HL-60/S4 treated with phorbol 12-myristate 13-acetate at 8.2 ng/mL for 4 days and 3 days (cell line): ENCODE data around the gene SMYD1.
"Not testable (repeated sequence)": the region's sequence is repeated elsewhere in the genome, so short reads cannot be mapped to it uniquely, and the experiment has no call there.

Experiments used
- in situ Hi-C: fragments of 300-500 bp; cut with MboI; formaldehyde crosslinking; loops from 2 replicates; pipeline ENCODE4 v1.15.0; 2022; ENCODE audit warnings: low sequenced_read_pairs

SMYD1 gene

DNA sequence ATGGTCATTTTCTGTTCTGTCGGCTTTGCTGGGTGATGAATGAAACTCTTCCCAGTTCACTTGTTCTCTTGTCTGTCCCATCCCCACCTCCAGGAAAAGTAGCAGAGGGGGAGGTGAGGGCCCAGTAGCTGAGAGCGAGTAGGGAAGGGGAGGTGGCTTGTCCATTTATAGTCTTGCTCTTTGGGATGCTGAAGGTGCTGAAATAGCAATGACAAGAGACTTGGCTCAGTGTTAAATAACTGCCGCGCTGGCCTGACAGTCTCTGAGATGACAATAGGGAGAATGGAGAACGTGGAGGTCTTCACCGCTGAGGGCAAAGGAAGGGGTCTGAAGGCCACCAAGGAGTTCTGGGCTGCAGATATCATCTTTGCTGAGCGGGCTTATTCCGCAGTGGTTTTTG is at the start of gene SMYD1:
TSS of gene SMYD1 (plus strand) at position 228 of the 400 bp plus-strand sequence. CDS start at position 268, 40 bp downstream.
- in situ Hi-C loops: loop anchor here (10.0 kb wide), 1 partner anchor 97 kb away; no protein-coding TSS in a partner anchor

DNA sequence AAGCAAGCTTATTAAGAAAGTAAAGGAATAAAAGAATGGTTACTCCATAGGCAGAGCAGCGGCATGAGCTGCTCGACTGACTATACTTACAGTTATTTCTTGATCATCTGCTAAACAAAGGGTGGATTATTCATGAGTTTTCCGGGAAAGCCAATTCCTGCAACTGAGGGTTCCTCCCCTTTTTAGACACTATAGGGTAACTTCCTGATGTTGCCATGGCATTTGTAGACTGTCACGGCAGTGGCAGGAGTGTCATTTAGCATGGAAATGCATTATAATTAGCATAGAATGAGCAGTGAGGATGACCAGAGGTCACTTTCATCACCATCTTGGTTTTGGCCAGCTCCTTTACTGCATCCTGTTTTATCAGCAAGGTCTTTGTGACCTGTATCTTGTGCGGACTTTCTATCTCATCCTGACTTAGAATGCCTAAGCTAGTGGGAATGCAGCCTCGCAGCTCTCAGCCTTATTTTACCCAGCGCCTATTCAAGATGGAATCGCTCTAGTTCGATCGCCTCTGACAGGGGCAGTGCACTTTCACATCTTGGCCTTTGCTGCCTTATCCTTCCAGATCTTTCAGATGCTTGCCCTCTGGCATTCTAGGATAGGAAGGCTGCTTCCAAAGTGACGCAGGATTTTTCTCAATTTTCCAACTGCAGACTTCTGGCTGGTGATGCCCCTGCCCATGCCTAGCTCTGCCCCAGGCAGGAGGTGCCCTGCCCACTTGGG is 49.4 kb upstream of the SMYD1 start:
- in situ Hi-C loops: not testable (repeated sequence)

DNA sequence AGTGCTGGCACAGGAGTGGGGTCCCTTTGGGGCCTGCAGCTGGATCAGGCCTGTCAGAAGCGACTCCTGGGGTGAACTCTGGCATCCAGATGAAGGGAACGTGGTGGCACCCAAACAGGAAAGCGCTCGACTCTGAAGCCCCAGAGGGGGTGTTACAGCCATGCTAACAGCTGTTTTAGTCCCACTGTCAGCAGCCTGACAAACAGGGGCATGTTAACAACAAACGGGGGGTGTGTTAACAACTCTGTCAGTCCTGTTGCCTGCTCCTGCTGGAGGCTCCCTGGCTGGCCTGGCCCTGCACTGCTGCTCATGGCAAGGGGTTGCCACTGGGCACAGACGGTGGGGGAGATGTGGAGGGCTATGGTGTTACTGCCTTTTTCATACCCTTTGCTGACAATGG is 48.7 kb upstream of the SMYD1 start:
- in situ Hi-C loops: no loop called here

DNA sequence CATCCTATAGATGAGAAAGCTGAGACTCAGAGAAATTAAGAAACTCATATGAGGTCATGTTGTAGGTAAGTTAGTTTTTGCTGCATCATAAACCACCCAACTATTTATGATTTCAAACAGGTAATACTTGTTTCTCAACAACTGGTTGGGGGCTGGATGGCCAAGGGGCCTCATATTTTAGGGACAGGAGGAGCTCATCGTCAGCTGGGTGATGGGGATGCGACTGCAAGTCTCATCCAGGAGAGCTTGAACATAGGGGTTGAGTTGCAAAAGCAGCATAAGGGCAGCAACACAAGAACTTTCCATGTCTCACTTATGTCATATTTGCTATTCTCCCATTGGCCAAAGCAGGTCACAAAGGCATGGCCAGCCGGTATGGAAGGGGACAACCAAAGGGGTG is 47.6 kb upstream of the SMYD1 start:
- in situ Hi-C loops: no loop called here

DNA sequence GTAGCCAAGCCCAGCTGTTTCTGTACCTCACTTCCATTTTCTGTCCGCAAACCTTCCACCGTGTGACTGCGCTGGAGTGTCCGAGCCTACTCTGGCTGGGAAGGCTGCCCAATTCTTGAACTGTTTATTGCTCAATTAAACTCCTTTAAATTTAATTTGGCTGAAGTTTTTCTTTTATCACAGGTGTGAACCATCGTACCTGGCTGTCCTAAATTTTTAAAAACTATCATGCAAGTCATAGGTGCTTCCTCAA is 45.0 kb upstream of the SMYD1 start:
- in situ Hi-C loops: no loop called here

DNA sequence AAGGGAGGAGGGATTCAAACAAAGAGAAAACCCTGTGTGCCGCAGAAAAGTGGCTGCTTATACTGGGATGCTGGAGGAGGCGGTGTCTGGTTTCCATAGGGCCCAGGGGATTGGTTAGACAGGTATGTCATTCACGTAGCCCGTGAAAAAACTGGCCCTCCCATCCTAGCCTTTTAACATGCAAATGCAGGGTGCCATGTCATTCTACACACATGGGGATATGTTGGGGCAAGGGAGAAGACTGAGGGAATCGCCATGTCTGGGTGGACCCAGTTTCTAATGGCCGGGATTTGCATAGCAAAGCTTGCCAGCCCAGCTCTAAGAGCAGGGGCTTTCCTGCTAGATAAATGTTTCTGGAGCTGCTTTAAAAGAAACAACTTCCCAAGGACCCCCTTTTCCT is 43.1 kb upstream of the SMYD1 start:
- in situ Hi-C loops: no loop called here

DNA sequence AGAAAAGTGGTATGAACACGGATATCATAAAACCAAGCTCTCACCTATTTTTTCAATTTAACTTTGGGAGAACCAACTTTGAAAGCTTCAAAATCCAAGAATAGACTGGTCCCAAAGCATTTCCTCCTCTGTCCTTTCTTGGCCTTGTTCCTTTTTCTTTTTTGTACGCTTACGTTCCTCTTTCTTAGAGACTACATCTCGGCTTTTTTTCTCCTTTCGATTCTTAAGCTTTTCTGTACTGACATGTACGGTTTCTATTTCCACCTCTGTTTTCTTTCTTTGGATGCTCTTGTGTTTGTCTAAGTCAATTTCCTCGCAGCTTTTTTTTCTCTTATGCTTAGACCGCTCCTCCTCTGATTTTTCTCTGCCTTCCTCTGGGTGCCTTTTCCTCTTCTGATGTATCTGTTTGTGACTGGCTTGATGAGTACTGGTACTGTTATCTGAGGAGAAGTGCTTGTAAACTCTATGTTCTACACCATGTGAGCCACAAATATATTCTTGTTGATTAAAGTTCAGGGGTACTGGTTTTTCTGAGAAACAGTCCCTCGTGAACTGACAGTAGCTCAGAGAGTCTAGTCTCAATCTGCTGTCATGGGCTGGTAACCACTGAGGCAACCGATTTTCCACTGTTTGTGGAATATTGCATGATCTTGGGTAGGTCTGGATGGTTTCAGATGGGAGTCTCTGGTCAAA is 39.8 kb upstream of the SMYD1 start:
- in situ Hi-C loops: no loop called here

DNA sequence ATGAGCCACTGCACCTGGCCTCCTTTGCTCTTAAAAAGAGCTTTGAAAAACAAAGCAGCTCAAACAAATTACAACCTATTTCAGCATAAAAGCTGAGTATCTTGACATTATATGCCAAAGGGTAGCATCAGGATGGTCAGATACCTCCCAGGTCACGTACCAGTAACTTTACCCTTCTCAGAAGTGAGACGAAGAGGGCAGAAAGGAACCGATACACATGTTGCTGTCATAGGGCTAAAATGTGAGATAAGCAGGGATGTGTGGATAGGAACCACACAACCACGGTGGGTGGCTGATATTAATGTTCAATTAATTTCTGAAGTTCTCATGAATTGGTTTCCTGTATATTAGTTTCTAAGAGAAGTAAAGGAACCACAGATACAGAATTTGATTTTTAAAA is 38.7 kb upstream of the SMYD1 start:
- in situ Hi-C loops: no loop called here

DNA sequence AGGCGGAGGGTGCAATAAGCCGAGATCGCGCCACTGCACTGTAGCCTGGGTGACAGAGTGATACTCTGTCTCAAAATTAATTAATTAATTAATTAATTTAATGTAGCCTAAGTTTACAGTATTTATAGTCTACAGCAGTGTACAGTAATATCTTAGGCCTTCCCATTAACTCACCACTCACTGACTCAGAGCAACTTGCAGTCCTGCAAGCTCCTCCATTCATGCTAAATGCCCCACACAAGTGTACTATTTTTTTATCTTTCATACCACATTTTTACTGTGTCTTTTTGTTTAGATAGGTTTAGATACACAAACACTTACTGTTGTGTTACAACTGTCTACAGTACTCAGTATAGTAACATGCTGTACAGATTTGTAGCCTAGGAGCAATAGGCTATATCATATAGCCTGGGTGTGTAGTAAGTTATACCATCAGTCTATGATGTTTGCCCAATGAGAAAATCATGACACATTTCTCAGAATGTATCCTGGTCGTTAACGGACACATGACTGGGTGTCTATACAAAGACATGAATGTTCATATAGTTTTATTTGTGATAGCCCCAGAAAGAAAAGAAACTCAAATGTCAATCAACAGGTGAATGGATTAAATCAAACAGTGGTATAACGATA is 35.4 kb upstream of the SMYD1 start:
- in situ Hi-C loops: no loop called here

DNA sequence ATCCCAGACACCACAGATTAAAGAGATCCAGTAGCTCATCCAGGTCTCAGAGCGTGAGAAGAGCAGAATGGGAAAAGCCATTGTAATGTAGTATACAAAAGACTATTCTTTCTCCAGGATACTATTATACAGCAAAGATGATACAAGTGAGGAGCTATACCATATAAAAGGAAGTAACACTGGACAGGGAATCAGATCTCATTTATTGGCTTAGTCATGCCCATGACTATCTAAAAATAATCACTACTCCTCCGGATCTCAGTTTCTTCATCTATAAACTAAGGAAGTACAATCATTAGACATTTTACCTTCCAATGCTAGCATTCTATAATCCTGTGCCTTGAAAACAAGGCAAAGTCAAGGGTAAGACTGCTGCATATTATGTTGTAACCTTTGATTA is 31.4 kb upstream of the SMYD1 start:
- in situ Hi-C loops: no loop called here

DNA sequence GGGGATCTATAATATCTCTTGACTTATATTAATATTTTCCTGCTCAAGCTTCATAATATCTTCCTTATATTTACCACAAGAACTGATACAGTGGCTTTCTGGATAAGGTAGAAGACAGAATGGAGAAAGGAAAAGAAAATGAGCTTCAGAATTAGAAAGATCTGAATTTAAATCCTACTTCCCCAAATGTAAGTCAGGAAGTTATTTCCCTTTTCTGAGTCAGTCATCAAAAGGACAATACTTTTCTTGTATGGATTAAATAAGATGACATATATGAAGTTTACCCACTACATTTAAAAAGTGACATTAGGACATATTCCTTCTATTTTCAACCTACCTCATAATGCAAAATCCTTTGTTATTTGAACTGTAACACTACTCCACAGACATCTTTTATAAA is 31.0 kb upstream of the SMYD1 start:
- in situ Hi-C loops: no loop called here

DNA sequence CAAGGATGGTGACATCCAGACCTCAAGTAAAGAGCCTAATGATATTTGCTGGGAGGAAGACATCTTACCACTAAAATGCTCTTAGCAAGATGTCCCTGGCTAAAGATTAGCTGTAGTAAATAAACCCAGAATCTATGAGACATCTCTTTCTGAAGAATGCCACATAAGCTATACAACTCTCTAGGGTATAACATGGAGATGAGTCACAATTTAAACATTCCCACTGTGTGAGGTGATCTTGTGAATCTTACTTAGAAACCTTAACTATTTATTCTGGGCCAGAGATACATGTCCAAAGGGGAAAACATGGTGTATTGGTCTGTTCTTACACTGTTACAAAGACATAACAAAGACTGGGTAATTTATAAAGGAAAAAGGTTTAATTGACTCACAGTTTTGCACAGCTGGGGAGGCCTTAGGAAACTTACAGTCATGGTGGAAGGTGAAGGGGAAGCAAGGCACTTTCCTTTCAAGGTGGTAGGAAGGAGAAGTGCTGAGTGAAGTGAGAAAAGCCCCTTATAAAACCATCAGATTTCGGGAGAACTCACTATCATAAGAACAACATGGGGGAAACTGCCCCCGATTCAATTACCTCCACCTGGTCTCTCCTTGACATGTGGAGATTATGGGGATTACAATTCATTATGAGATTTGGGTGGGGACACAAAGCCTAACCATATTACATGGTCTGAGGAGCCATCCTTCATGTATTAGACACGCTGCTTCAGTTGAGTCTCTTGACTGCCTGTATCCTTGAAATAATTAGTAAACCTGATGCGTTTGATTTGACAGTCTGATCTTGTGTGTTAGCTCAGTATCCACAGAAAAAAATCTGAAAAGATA is 29.1 kb upstream of the SMYD1 start:
- in situ Hi-C loops: no loop called here

DNA sequence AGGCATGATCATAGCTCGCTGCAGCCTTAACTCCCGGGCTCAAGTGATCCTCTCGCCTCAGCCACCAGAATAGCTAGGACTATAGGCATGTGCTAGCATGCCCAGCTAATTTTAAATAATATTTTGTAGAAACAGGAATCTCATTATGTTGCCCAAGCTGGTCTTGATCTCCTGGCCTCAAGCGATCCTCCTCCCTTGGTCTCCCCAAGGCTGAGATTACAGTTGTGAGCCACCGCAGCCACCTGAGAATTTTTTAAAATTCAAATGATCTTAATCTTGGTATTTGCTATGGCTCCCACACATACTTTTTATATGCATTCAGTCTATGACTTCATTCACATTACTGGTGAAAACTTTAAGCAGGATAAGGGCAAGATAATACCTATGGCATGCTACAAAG is 25.1 kb upstream of the SMYD1 start:
- in situ Hi-C loops: no loop called here

DNA sequence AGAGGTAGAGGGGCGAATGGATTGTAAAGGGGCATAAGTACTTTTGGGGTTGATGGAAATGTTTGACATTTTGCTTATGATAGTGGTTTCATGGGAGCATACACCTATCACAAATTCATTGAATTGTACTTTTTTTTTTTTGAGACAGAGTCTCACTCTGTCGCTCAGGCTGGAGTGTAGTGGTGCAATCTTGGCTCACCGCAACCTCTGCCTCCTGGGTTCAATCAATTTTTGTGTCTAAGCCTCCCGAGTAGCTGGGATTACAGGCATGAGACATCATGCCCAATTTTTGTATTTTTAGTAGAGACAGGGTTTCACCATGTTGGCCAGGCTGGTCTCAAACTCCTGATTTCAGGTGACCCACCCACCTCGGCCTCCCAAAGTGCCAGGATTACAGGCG is 22.1 kb upstream of the SMYD1 start:
- in situ Hi-C loops: not testable (repeated sequence)

DNA sequence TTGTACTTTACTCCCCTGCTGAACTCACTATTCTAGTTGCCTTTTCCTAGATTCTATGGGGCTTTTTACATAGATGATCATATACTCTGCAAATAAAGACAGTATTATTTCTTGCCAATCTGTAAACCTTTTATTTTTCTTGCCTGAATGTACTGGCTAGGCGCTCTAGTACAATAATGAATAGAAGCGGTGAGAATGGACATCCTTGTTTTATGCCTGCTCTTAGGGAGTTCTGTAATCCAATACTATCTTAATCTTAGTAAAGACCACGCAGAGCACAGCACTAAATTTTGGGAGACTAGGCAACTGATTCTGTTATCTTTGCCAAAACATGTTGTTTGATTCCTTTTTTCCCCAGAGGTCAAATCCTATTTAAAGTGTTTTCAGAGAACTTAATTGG is 19.1 kb upstream of the SMYD1 start:
- in situ Hi-C loops: no loop called here

DNA sequence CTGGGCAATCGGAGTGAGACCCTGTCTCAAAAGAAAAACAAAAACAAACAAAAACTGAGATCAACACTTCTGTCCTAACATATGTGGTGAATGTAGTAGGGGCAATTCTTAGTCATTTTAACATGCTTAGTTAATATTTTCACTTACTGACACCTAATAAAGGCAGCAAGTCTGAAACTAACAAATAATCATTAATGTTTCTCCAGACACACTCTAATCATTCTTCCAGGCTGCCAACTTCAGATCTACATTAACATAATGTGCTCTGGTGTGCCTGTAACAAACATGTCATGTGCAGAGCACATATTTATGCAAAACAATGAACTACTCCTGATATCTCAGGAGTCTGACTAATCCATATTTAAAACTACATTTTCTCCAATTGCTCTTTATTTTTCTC is 18.0 kb upstream of the SMYD1 start:
- in situ Hi-C loops: no loop called here

DNA sequence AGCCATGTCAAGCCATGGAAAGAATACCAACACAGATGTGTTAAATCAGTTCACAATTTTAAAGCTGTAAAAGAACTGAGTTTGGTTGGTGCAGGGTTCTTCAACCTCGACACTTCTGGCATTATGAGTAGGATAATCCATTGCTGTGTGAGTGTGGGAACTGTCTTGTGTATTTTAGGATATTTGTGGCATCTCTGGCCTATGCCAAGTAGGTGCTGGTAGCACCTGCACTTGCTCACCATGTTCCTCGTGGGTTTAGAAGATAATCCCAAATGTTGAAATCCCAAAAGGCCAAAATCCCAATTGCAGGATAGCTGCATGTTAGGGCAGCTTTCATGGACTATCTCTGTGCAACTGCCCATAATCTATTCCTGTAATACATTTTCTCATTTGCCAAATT is 15.8 kb upstream of the SMYD1 start:
- in situ Hi-C loops: no loop called here

DNA sequence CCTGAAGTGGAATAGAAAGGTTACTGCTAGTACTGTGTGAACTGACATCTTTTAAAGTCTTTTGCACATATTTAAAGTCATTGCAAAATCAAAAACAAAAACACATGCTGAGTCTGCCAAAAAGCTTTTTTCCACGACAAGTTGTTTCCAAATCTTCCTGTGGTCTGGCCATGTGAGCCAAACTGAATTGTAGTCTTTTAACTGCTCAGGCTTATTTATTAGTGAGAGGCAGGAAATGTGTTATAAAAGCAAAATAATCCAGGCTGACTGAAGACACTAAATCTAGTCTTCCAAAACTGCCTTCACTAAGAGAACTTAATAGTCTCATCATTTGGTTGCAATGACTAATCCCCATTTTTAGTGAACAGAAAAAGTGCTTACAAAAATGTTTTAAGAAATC is 14.3 kb upstream of the SMYD1 start:
- in situ Hi-C loops: no loop called here

DNA sequence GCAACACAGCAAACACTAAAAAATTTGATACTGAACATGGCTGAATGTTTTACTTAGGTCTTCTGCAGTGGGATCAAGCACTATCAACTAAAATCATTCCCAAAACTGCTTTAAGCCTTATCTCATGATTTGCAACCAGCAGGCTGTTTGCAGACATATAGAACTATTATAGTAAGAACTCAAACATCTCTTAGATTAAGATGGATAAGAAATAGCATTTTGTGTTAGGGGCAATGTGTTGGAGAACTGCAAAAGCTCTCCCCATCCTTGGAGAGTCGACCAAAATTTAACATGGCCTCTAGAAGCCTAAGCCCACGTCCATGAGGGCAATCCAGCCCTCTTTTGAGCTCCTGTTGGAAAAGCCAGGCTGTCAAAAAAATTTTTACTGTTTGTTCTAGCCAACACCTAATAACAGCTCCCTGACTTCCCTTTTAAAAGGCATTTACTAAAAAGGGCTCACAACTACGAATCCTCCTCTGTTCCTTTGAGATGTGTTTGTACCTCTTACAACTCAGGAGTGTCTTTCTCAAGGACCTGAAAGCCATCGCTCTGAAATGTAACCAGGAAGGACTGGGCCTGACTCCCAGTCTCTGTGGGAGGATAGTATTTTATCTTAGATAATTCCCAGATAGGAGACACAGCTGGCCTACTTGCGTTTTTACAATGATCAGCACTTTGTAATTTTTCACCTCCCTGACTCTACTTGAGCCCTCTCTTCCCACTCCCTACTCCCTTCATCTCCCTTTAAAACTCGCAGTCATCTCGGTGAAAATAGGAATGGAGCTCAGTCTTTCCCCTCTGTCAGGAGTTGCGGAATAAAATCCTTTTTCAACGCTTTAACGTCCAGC is 13.5 kb upstream of the SMYD1 start:
- in situ Hi-C loops: no loop called here

DNA sequence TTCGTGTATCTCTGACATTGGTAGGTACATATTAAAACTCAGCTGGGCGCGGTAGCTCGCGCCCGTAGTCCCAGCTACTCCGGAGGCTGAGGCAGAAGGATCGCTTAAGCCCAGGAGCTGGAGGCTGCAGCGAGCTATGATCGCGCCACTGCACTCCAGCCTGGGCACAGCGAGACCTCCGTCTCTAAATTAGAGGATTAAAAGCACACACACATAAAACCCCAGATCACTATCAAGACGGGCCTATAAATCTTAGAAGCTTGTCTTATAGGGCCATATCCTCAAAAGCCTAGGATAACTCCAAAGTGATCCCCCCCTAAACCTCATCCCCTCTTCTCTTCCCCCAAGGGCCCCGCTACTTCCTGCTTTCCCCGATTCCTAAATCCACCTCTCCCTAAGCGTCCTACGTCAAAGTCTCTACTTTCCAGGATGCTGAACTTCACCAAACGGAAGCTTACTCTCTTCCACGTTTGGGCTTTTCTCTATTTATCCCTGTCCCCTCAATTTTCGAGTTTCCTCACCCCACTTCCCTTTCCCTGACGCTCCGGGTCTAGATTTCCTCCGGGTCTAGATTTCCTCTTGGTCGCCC is 12.7 kb upstream of the SMYD1 start:
- in situ Hi-C loops: no loop called here
